ENCODE measurements around the gene JUP.

DNA sequence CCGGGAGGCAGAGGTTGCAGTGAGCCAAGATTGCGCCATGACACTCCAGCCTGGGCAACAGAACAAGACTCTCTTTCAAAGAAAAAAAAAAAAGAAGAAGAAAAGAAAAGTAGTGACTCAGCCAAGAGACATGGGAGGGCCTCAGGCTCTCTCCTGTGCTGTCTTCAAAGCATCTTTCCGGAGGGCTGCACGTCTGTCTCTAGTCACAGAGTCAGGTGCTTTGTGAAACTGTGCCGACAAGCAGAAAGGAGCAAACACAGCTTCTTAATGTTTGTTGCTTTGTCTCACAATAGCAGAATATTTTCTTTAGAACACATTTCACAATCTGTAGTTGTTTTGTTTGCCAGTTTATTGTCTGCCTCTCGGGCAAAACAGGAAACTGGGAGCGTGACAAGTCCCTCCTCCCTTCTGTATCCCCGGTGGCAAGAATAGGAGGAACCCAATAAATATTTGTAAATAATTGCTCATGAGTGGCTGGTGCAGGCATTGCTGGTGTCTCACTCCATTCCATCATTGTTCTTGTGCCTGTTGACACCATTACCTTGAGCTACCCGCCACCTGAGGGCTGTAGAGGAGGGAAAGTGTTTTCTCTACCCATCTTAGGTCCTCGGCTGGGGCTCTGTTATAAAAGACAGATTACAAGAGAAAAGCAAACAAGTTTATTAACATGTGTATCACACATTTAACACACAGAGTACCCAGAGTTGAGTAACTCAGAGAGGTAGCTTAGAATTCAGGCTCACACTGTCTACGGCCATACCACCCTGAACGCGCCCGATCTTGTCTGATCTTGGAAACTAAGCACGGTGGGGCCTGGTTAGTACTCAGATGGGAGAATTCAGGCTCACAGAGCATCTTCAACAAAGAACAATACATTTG is 68.9 kb downstream of the JUP start:
- TF ChIP-seq, protein P1, sequence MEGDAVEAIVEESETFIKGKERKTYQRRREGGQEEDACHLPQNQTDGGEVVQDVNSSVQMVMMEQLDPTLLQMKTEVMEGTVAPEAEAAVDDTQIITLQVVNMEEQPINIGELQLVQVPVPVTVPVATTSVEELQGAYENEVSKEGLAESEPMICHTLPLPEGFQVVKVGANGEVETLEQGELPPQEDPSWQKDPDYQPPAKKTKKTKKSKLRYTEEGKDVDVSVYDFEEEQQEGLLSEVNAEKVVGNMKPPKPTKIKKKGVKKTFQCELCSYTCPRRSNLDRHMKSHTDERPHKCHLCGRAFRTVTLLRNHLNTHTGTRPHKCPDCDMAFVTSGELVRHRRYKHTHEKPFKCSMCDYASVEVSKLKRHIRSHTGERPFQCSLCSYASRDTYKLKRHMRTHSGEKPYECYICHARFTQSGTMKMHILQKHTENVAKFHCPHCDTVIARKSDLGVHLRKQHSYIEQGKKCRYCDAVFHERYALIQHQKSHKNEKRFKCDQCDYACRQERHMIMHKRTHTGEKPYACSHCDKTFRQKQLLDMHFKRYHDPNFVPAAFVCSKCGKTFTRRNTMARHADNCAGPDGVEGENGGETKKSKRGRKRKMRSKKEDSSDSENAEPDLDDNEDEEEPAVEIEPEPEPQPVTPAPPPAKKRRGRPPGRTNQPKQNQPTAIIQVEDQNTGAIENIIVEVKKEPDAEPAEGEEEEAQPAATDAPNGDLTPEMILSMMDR (IDR thresholded peaks at IDR 0.05; ENCODE audit: insufficient read depth, low read length, poor library complexity, severe bottlenecking): no peak
- no peak for TF ChIP-seq EZH2phosphoT487 (conservative IDR thresholded peaks at IDR 0.05; ENCODE audit: low read length)

Measured in SU-DHL-6 (cell line).